Adrenal gland (tissue), 5 donors: ENCODE data around the gene KIZ.

Source experiments
- POLR2A ChIP-seq, 2 donors: fragments of 450-650 bp; IDR thresholded peaks; one replicate each; pipeline ENCODE4 v1.6.1; 2017; ENCODE audit warnings: antibody characterized with exemption in 2 of 2, mild to moderate bottlenecking in 2 of 2, moderate library complexity in 1 of 2
- TF ChIP-seq, protein P1 (sequence below), 6 experiments: fragments of 450-650 bp in 4 of 6; fragments of 200-600 bp in 2 of 6; sonication (generic) in 1 of 6; IDR thresholded peaks; 1 replicate in 5 of 6; 2 replicates in 1 of 6; pipeline versions ENCODE4 v1.5.1 to v1.8.0; 2016 to 2021; ENCODE audit warnings: antibody characterized with exemption in 6 of 6, mild to moderate bottlenecking in 2 of 6, moderate library complexity in 1 of 6
- donor health status: DM: no; HTN: no; CAD: no.

GRCh38 chr20:21129861-21130260 lies 4.0 kb downstream of the KIZ start:
- TF ChIP-seq, protein P1, sequence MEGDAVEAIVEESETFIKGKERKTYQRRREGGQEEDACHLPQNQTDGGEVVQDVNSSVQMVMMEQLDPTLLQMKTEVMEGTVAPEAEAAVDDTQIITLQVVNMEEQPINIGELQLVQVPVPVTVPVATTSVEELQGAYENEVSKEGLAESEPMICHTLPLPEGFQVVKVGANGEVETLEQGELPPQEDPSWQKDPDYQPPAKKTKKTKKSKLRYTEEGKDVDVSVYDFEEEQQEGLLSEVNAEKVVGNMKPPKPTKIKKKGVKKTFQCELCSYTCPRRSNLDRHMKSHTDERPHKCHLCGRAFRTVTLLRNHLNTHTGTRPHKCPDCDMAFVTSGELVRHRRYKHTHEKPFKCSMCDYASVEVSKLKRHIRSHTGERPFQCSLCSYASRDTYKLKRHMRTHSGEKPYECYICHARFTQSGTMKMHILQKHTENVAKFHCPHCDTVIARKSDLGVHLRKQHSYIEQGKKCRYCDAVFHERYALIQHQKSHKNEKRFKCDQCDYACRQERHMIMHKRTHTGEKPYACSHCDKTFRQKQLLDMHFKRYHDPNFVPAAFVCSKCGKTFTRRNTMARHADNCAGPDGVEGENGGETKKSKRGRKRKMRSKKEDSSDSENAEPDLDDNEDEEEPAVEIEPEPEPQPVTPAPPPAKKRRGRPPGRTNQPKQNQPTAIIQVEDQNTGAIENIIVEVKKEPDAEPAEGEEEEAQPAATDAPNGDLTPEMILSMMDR (IDR thresholded peaks at IDR 0.05), result no peak
- TF ChIP-seq POLR2A (IDR thresholded peaks at IDR 0.05), result no peak
